CD14-positive monocyte (primary cell): ENCODE results near the gene FOXP1. TPM values are rescaled to one million over a fixed set of nuclear protein-coding genes. Genes with fewer than 3 reads are reported as not detected.

Experiments used
- DNase-seq, 3 donors: peaks; one replicate each; pipeline ENCODE4 v3.0.0-alpha.2; 2011 to 2022
- H2AFZ ChIP-seq: 2 replicates; pipeline ENCODE4 v1.6.0; 2012; ENCODE audit warnings: mild to moderate bottlenecking, low read depth, low read length, inconsistent platforms; ENCODE audit not compliant: insufficient read depth, poor library complexity, severe bottlenecking
- H3K27ac ChIP-seq, 2 donors: 1 replicate in 1 of 2; 2 replicates in 1 of 2; pipeline ENCODE4 v1.5.1; 2012 to 2013; ENCODE audit warnings: low read length in 2 of 2, control low read depth in 1 of 2, inconsistent platforms in 1 of 2, low read depth in 1 of 2, mild to moderate bottlenecking in 1 of 2
- H3K27me3 ChIP-seq, 2 donors: one replicate each; pipeline versions ENCODE4 v1.6.0 to v1.6.1; 2011 to 2013; ENCODE audit warnings: low read length in 2 of 2; ENCODE audit not compliant: control insufficient read depth in 2 of 2, insufficient read depth in 2 of 2
- H3K36me3 ChIP-seq, 2 donors: replicated peaks in 1 of 2; 1 replicate in 1 of 2; 2 replicates in 1 of 2; pipeline versions ENCODE4 v1.5.1 to v1.6.1; 2012 to 2013; ENCODE audit warnings: low read length in 2 of 2, control low read depth in 1 of 2, inconsistent platforms in 1 of 2, mild to moderate bottlenecking in 1 of 2; ENCODE audit not compliant: insufficient read depth in 2 of 2, control insufficient read depth in 1 of 2
- H3K4me1 ChIP-seq, 2 donors: 1 replicate in 1 of 2; 2 replicates in 1 of 2; pipeline versions ENCODE4 v1.5.1 to v1.6.1; 2012 to 2013; ENCODE audit warnings: low read length in 2 of 2, control low read depth in 1 of 2, inconsistent platforms in 1 of 2, mild to moderate bottlenecking in 1 of 2, moderate library complexity in 1 of 2; ENCODE audit not compliant: insufficient read depth in 2 of 2, control insufficient read depth in 1 of 2
- H3K4me2 ChIP-seq: replicated peaks from 2 replicates; pipeline ENCODE3; 2012; ENCODE audit warnings: low read length, moderate library complexity, mild to moderate bottlenecking; ENCODE audit not compliant: poor library complexity, severe bottlenecking; ENCODE audit errors: extremely low read depth
- H3K4me3 ChIP-seq, 3 experiments: fragments of 200-600 bp in 1 of 3; sonication (generic) in 1 of 3; replicated peaks in 1 of 3; 1 replicate in 2 of 3; 2 replicates in 1 of 3; pipeline ENCODE4 v1.5.1; 2011 to 2013; ENCODE audit warnings: low read length in 3 of 3, mild to moderate bottlenecking in 3 of 3, control low read depth in 2 of 3, low read depth in 2 of 3, inconsistent platforms in 1 of 3, moderate library complexity in 1 of 3
- H3K79me2 ChIP-seq: 2 replicates; pipeline ENCODE4 v1.6.0; 2012; ENCODE audit warnings: mild to moderate bottlenecking, control low read depth, inconsistent platforms, low read length, moderate library complexity; ENCODE audit not compliant: insufficient read depth
- H3K9ac ChIP-seq: 2 replicates; pipeline ENCODE4 v1.6.0; 2017; ENCODE audit warnings: low read length, mild to moderate bottlenecking; ENCODE audit not compliant: insufficient read depth, poor library complexity, severe bottlenecking
- H3K9me3 ChIP-seq, 2 donors: replicated peaks in 1 of 2; 1 replicate in 1 of 2; 2 replicates in 1 of 2; pipeline versions ENCODE4 v1.5.1 to v1.6.1; 2012 to 2013; ENCODE audit warnings: low read length in 2 of 2, control low read depth in 1 of 2; ENCODE audit not compliant: control insufficient read depth in 1 of 2, insufficient read depth in 1 of 2
- H4K20me1 ChIP-seq: 2 replicates; pipeline ENCODE4 v1.6.0; 2012; ENCODE audit warnings: mild to moderate bottlenecking, low read length, control low read depth, moderate library complexity; ENCODE audit not compliant: insufficient read depth
- H3K27ac Mint-ChIP-seq, 7 donors: one replicate each; pipeline ENCODE4 v1.8.0; 2020; ENCODE audit warnings: mild to moderate bottlenecking in 7 of 7, mixed read lengths in 7 of 7, moderate library complexity in 6 of 7, inconsistent platforms in 2 of 7
- H3K27me3 Mint-ChIP-seq, 3 donors: one replicate each; pipeline ENCODE4 v1.8.0; 2021 to 2022; ENCODE audit warnings: low read depth in 3 of 3, mild to moderate bottlenecking in 3 of 3, mixed read lengths in 3 of 3, moderate library complexity in 3 of 3, inconsistent platforms in 1 of 3
- H3K36me3 Mint-ChIP-seq, 2 donors: one replicate each; pipeline ENCODE4 v1.8.0; 2020; ENCODE audit warnings: mixed read lengths in 2 of 2, inconsistent platforms in 1 of 2, mild to moderate bottlenecking in 1 of 2
- H3K4me1 Mint-ChIP-seq: one replicate; pipeline ENCODE4 v1.8.0; 2020; ENCODE audit warnings: mild to moderate bottlenecking, mixed read lengths
- H3K4me3 Mint-ChIP-seq, 2 donors: one replicate each; pipeline ENCODE4 v1.8.0; 2020; ENCODE audit warnings: mild to moderate bottlenecking in 2 of 2, mixed read lengths in 2 of 2, moderate library complexity in 1 of 2
- H3K9me3 Mint-ChIP-seq, 7 donors: one replicate each; pipeline ENCODE4 v1.8.0; 2020 to 2022; ENCODE audit warnings: mixed read lengths in 7 of 7, mild to moderate bottlenecking in 6 of 7, moderate library complexity in 6 of 7, inconsistent platforms in 2 of 7
- CTCF ChIP-seq: fragments of 200-600 bp; IDR thresholded peaks from one replicate; pipeline ENCODE4 v1.8.0; 2022; ENCODE audit warnings: antibody characterized with exemption, mild to moderate bottlenecking
- WGBS: methylation state at CpG from one replicate; pipeline ENCODE4 v1.1.5; 2013; ENCODE audit warnings: missing lambda C conversion rate; ENCODE audit not compliant: insufficient coverage; 5-methylcytosine and 5-hydroxymethylcytosine counted together
- intact Hi-C, 2 donors: fragments of 100-400 bp; cut with micrococcal nuclease; formaldehyde crosslinking; loops; one replicate each; pipeline versions ENCODE4 v1.15.0 to v1.15.1; 2023
- polyA plus RNA-seq, 3 donors: library from polyadenylated mRNA; depleted of rRNA in 1 of 3; unstranded in 2 of 3; stranded (reverse) in 1 of 3; fragments of 300-500 nt in 2 of 3; fragments of >200 nt in 1 of 3; fragmentation: Illumina TruSeq in 2 of 3; gene quantifications; 1 replicate in 2 of 3; 2 replicates in 1 of 3; pipeline ENCODE4 v1.2.3, GENCODE V29; 2012 to 2021

Gene FOXP1
- polyA plus RNA-seq, 3 donors, result 25.7 to 42.6 (median 27.8) TPM

GRCh38 chr3:71201939-71202338 lies 381.6 kb downstream of the FOXP1 start:
- Mint-ChIP-seq H3K36me3 (peaks cover 10 to 17% of the 10 kb centered on the region in 2 donors), H3K27me3 (peaks cover 0 to 2% (median 0%) of the 10 kb centered on the region in 3 donors), H3K4me1 (peaks cover 11% of the 10 kb centered on the region), H3K4me3 (no peak overlapping the region), H3K9me3 (no peaks in the 10 kb centered on the region), H3K27ac (peak overlapping the region in 1 of 7 donors; percentile 37)
- H3K27me3 ChIP-seq, result no peaks in the 10 kb centered on the region
- DNase-seq, result no peak
- intact Hi-C loops, result no loop called here
- no peaks in the 10 kb centered on the region for H3K4me1 ChIP-seq
- peaks cover 16% of the 10 kb centered on the region for H3K79me2 ChIP-seq
- 100% methylated on average over 1 of the region's 1 CpG for WGBS
- H3K4me2 ChIP-seq, result no peak overlapping the region
- H3K36me3 ChIP-seq, result peaks cover 8 to 10% of the 10 kb centered on the region in 2 donors
- no peak overlapping the region for H3K9ac ChIP-seq
- no peak overlapping the region for H2AFZ ChIP-seq
- H4K20me1 ChIP-seq, result peaks cover 67% of the 10 kb centered on the region
- no peak overlapping the region for H3K4me3 ChIP-seq
- no peak overlapping the region for H3K27ac ChIP-seq
- no peaks in the 10 kb centered on the region for H3K9me3 ChIP-seq
- no peak for TF ChIP-seq CTCF

- Histone ChIP-seq H3K36me3 (peaks cover 20 to 33% of the 10 kb centered on the region in 2 donors), H3K9me3 (no peaks in the 10 kb centered on the region), H2AFZ (no peak overlapping the region), H3K4me2 (no peak overlapping the region), H3K9ac (no peak overlapping the region), H3K4me1 (no peaks in the 10 kb centered on the region), H4K20me1 (peaks cover 38% of the 10 kb centered on the region), H3K79me2 (no peaks in the 10 kb centered on the region), H3K4me3 (no peak overlapping the region), H3K27me3 (no peaks in the 10 kb centered on the region), H3K27ac (no peak overlapping the region)
- no peak for DNase-seq
- 97% methylated on average over 17 of the region's 21 CpGs for WGBS
- Mint-ChIP-seq H3K9me3 (no peaks in the 10 kb centered on the region), H3K4me1 (peaks cover 6% of the 10 kb centered on the region), H3K27ac (no peak overlapping the region), H3K36me3 (peaks cover 25 to 36% of the 10 kb centered on the region in 2 donors), H3K27me3 (no peaks in the 10 kb centered on the region), H3K4me3 (no peak overlapping the region)
- TF ChIP-seq CTCF, result no peak
- intact Hi-C loops, result no loop called here
Observed at GRCh38 chr3:71197841-71198565, 385.5 kb downstream of the FOXP1 start.
